Measurements from ENCODE around the gene TTLL7.

The TTLL7 gene

GRCh38 chr1:83860490-83861221 is 138.3 kb downstream of the TTLL7 start:
- ChIA-PET CTCF (interaction anchor here (0.7 to 1.2 kb wide), 3 partner anchors 10 to 1074 kb away, joined by 3 to 4 read pairs (median 3); no protein-coding TSS in a partner anchor), POLR2A (no interaction called here)
- peak; percentile 56 to 70 (median 61) for DNase-seq
- Histone ChIP-seq H3K4me1 (ENCODE audit: control extremely low read depth in 1 of 4, control insufficient read depth in 4 of 4, insufficient read depth in 4 of 4, low read length in 3 of 4) (peaks cover 0 to 9% (median 6%) of the 10 kb centered on the region in 4 experiments), H3K9me3 (ENCODE audit: control extremely low read depth in 1 of 5, control insufficient read depth in 4 of 5, insufficient read depth in 2 of 5, low read depth in 1 of 5, low read length in 4 of 5) (no peaks in the 10 kb centered on the region), H3K4me3 (ENCODE audit: control insufficient read depth in 1 of 7, extremely low read depth in 1 of 7, insufficient read depth in 4 of 7, low read depth in 2 of 7, low read length in 6 of 7) (peak overlapping the region; percentile 29 to 82 (median 67)), H3K27me3 (replicated peaks in 2 of 5; ENCODE audit: control insufficient read depth in 4 of 5, insufficient read depth in 5 of 5, low read length in 4 of 5) (no peaks in the 10 kb centered on the region), H3K27ac (ENCODE audit: insufficient read depth in 1 of 2, low read depth in 1 of 2, low read length in 2 of 2, poor library complexity in 1 of 2, severe bottlenecking in 2 of 2) (peak overlapping the region; percentile 56 to 76), H3K36me3 (ENCODE audit: control insufficient read depth in 4 of 4, insufficient read depth in 4 of 4, low read length in 3 of 4) (no peaks in the 10 kb centered on the region)
- under 1% methylated on average over 50 of the region's 54 CpGs for WGBS (ENCODE audit: insufficient coverage)

- CTCF ChIA-PET, result interaction anchor here (1.3 kb wide), 1 partner anchor 10 kb away, joined by 4 read pairs; no protein-coding TSS in a partner anchor
- H3K4me1 ChIP-seq (ENCODE audit: control extremely low read depth in 1 of 4, control insufficient read depth in 4 of 4, insufficient read depth in 4 of 4, low read length in 3 of 4), result peaks cover 0 to 9% (median 6%) of the 10 kb centered on the region in 4 experiments
- 100% methylated on average over 2 of the region's 2 CpGs for WGBS (ENCODE audit: insufficient coverage)
- POLR2A ChIA-PET, result no interaction called here
- no peak for DNase-seq
- H3K36me3 ChIP-seq (ENCODE audit: control insufficient read depth in 4 of 4, insufficient read depth in 4 of 4, low read length in 3 of 4), result no peaks in the 10 kb centered on the region
- no peaks in the 10 kb centered on the region for H3K27me3 ChIP-seq (replicated peaks in 2 of 5; ENCODE audit: control insufficient read depth in 4 of 5, insufficient read depth in 5 of 5, low read length in 4 of 5)
- no peak overlapping the region for H3K4me3 ChIP-seq (ENCODE audit: control insufficient read depth in 1 of 7, extremely low read depth in 1 of 7, insufficient read depth in 4 of 7, low read depth in 2 of 7, low read length in 6 of 7)
- H3K27ac ChIP-seq (ENCODE audit: insufficient read depth in 1 of 2, low read depth in 1 of 2, low read length in 2 of 2, poor library complexity in 1 of 2, severe bottlenecking in 2 of 2), result no peak overlapping the region
- H3K9me3 ChIP-seq (ENCODE audit: control extremely low read depth in 1 of 5, control insufficient read depth in 4 of 5, insufficient read depth in 2 of 5, low read depth in 1 of 5, low read length in 4 of 5), result no peaks in the 10 kb centered on the region
Measured at GRCh38 chr1:83857716-83858115, 141.2 kb downstream of the TTLL7 start.

- Histone ChIP-seq H3K4me3 (ENCODE audit: control insufficient read depth in 1 of 7, extremely low read depth in 1 of 7, insufficient read depth in 4 of 7, low read depth in 2 of 7, low read length in 6 of 7) (no peak overlapping the region), H3K9me3 (ENCODE audit: control extremely low read depth in 1 of 5, control insufficient read depth in 4 of 5, insufficient read depth in 2 of 5, low read depth in 1 of 5, low read length in 4 of 5) (no peaks in the 10 kb centered on the region), H3K4me1 (ENCODE audit: control extremely low read depth in 1 of 4, control insufficient read depth in 4 of 4, insufficient read depth in 4 of 4, low read length in 3 of 4) (peaks cover 0 to 9% (median 6%) of the 10 kb centered on the region in 4 experiments), H3K27ac (ENCODE audit: insufficient read depth in 1 of 2, low read depth in 1 of 2, low read length in 2 of 2, poor library complexity in 1 of 2, severe bottlenecking in 2 of 2) (no peak overlapping the region), H3K36me3 (ENCODE audit: control insufficient read depth in 4 of 4, insufficient read depth in 4 of 4, low read length in 3 of 4) (no peaks in the 10 kb centered on the region), H3K27me3 (replicated peaks in 2 of 5; ENCODE audit: control insufficient read depth in 4 of 5, insufficient read depth in 5 of 5, low read length in 4 of 5) (no peaks in the 10 kb centered on the region)
- CTCF ChIA-PET, result interaction anchor here (1.3 kb wide), 1 partner anchor 9 kb away, joined by 4 read pairs; no protein-coding TSS in a partner anchor
- POLR2A ChIA-PET, result no interaction called here
- peak; percentile 15 to 54 (median 43) for DNase-seq
- no CpG with 5 or more reads among the region's 1 CpG for WGBS (ENCODE audit: insufficient coverage)
Measured at GRCh38 chr1:83857103-83857502, 141.8 kb downstream of the TTLL7 start.

GRCh38 chr1:83856381-83856780 is 142.6 kb downstream of the TTLL7 start:
- H3K4me3 ChIP-seq (ENCODE audit: control insufficient read depth in 1 of 7, extremely low read depth in 1 of 7, insufficient read depth in 4 of 7, low read depth in 2 of 7, low read length in 6 of 7), result no peak overlapping the region
- peaks cover 0 to 9% (median 6%) of the 10 kb centered on the region in 4 experiments for H3K4me1 ChIP-seq (ENCODE audit: control extremely low read depth in 1 of 4, control insufficient read depth in 4 of 4, insufficient read depth in 4 of 4, low read length in 3 of 4)
- H3K36me3 ChIP-seq (ENCODE audit: control insufficient read depth in 4 of 4, insufficient read depth in 4 of 4, low read length in 3 of 4), result no peaks in the 10 kb centered on the region
- no peak overlapping the region for H3K27ac ChIP-seq (ENCODE audit: insufficient read depth in 1 of 2, low read depth in 1 of 2, low read length in 2 of 2, poor library complexity in 1 of 2, severe bottlenecking in 2 of 2)
- H3K9me3 ChIP-seq (ENCODE audit: control extremely low read depth in 1 of 5, control insufficient read depth in 4 of 5, insufficient read depth in 2 of 5, low read depth in 1 of 5, low read length in 4 of 5), result no peaks in the 10 kb centered on the region
- H3K27me3 ChIP-seq (replicated peaks in 2 of 5; ENCODE audit: control insufficient read depth in 4 of 5, insufficient read depth in 5 of 5, low read length in 4 of 5), result no peaks in the 10 kb centered on the region
- WGBS (ENCODE audit: insufficient coverage), result no CpG with 5 or more reads among the region's 2 CpGs
- no peak for DNase-seq
- ChIA-PET POLR2A (no interaction called here), CTCF (no interaction called here)

- Histone ChIP-seq H3K27me3 (replicated peaks in 2 of 5; ENCODE audit: control insufficient read depth in 4 of 5, insufficient read depth in 5 of 5, low read length in 4 of 5) (no peaks in the 10 kb centered on the region), H3K4me1 (ENCODE audit: control extremely low read depth in 1 of 4, control insufficient read depth in 4 of 4, insufficient read depth in 4 of 4, low read length in 3 of 4) (no peaks in the 10 kb centered on the region), H3K4me3 (ENCODE audit: control insufficient read depth in 1 of 7, extremely low read depth in 1 of 7, insufficient read depth in 4 of 7, low read depth in 2 of 7, low read length in 6 of 7) (no peak overlapping the region), H3K9me3 (ENCODE audit: control extremely low read depth in 1 of 5, control insufficient read depth in 4 of 5, insufficient read depth in 2 of 5, low read depth in 1 of 5, low read length in 4 of 5) (no peaks in the 10 kb centered on the region), H3K27ac (ENCODE audit: insufficient read depth in 1 of 2, low read depth in 1 of 2, low read length in 2 of 2, poor library complexity in 1 of 2, severe bottlenecking in 2 of 2) (no peak overlapping the region), H3K36me3 (ENCODE audit: control insufficient read depth in 4 of 4, insufficient read depth in 4 of 4, low read length in 3 of 4) (no peaks in the 10 kb centered on the region)
- DNase-seq, result no peak
- ChIA-PET CTCF (no interaction called here), POLR2A (no interaction called here)
- WGBS (ENCODE audit: insufficient coverage), result no CpG with 5 or more reads among the region's 1 CpG
Measured at GRCh38 chr1:83854456-83854855, 144.5 kb downstream of the TTLL7 start.

- Histone ChIP-seq H3K9me3 (ENCODE audit: control extremely low read depth in 1 of 5, control insufficient read depth in 4 of 5, insufficient read depth in 2 of 5, low read depth in 1 of 5, low read length in 4 of 5) (no peaks in the 10 kb centered on the region), H3K27me3 (replicated peaks in 2 of 5; ENCODE audit: control insufficient read depth in 4 of 5, insufficient read depth in 5 of 5, low read length in 4 of 5) (no peaks in the 10 kb centered on the region), H3K4me3 (ENCODE audit: control insufficient read depth in 1 of 7, extremely low read depth in 1 of 7, insufficient read depth in 4 of 7, low read depth in 2 of 7, low read length in 6 of 7) (no peak overlapping the region), H3K4me1 (ENCODE audit: control extremely low read depth in 1 of 4, control insufficient read depth in 4 of 4, insufficient read depth in 4 of 4, low read length in 3 of 4) (no peaks in the 10 kb centered on the region), H3K27ac (ENCODE audit: insufficient read depth in 1 of 2, low read depth in 1 of 2, low read length in 2 of 2, poor library complexity in 1 of 2, severe bottlenecking in 2 of 2) (no peak overlapping the region), H3K36me3 (ENCODE audit: control insufficient read depth in 4 of 4, insufficient read depth in 4 of 4, low read length in 3 of 4) (no peaks in the 10 kb centered on the region)
- no peak for DNase-seq
- CTCF ChIA-PET, result interaction anchor here (1.3 kb wide), 1 partner anchor 10 kb away, joined by 4 read pairs; no protein-coding TSS in a partner anchor
- WGBS (ENCODE audit: insufficient coverage), result 93% methylated on average over 2 of the region's 3 CpGs
- POLR2A ChIA-PET, result no interaction called here
Measured at GRCh38 chr1:83850834-83851233, 148.1 kb downstream of the TTLL7 start.

GRCh38 chr1:83849191-83850061 is 149.5 kb downstream of the TTLL7 start:
- Histone ChIP-seq H3K27ac (ENCODE audit: insufficient read depth in 1 of 2, low read depth in 1 of 2, low read length in 2 of 2, poor library complexity in 1 of 2, severe bottlenecking in 2 of 2) (no peak overlapping the region), H3K4me1 (ENCODE audit: control extremely low read depth in 1 of 4, control insufficient read depth in 4 of 4, insufficient read depth in 4 of 4, low read length in 3 of 4) (no peaks in the 10 kb centered on the region), H3K4me3 (ENCODE audit: control insufficient read depth in 1 of 7, extremely low read depth in 1 of 7, insufficient read depth in 4 of 7, low read depth in 2 of 7, low read length in 6 of 7) (no peak overlapping the region), H3K36me3 (ENCODE audit: control insufficient read depth in 4 of 4, insufficient read depth in 4 of 4, low read length in 3 of 4) (peaks cover 0 to 3% (median 0%) of the 10 kb centered on the region in 4 experiments), H3K27me3 (replicated peaks in 2 of 5; ENCODE audit: control insufficient read depth in 4 of 5, insufficient read depth in 5 of 5, low read length in 4 of 5) (no peaks in the 10 kb centered on the region), H3K9me3 (ENCODE audit: control extremely low read depth in 1 of 5, control insufficient read depth in 4 of 5, insufficient read depth in 2 of 5, low read depth in 1 of 5, low read length in 4 of 5) (no peaks in the 10 kb centered on the region)
- no peak for DNase-seq
- WGBS (ENCODE audit: insufficient coverage), result 93% methylated on average over 2 of the region's 3 CpGs
- ChIA-PET CTCF (interaction anchor here (0.7 to 1.2 kb wide), 2 partner anchors 10 to 11 kb away, joined by 3 read pairs; no protein-coding TSS in a partner anchor), POLR2A (no interaction called here)
